AG09309 (cell line): ENCODE results near the gene MYOG.

Source experiments
- DNase-seq: peaks from one replicate; pipeline ENCODE4 v3.0.0-alpha.2; 2010; ENCODE audit warnings: low read depth
- H3K4me3 ChIP-seq: 2 replicates; pipeline ENCODE4 v1.5.1; 2011; ENCODE audit warnings: mild to moderate bottlenecking, low read depth, low read length, moderate library complexity; ENCODE audit not compliant: control insufficient read depth
- TF ChIP-seq, protein P1 (sequence below): IDR thresholded peaks from 2 replicates; pipeline ENCODE4 v1.5.1; 2011; ENCODE audit warnings: mild to moderate bottlenecking, low read depth, low read length, inconsistent platforms; ENCODE audit not compliant: insufficient read depth, control insufficient read depth; ENCODE audit errors: missing control alignments

Gene MYOG

DNA sequence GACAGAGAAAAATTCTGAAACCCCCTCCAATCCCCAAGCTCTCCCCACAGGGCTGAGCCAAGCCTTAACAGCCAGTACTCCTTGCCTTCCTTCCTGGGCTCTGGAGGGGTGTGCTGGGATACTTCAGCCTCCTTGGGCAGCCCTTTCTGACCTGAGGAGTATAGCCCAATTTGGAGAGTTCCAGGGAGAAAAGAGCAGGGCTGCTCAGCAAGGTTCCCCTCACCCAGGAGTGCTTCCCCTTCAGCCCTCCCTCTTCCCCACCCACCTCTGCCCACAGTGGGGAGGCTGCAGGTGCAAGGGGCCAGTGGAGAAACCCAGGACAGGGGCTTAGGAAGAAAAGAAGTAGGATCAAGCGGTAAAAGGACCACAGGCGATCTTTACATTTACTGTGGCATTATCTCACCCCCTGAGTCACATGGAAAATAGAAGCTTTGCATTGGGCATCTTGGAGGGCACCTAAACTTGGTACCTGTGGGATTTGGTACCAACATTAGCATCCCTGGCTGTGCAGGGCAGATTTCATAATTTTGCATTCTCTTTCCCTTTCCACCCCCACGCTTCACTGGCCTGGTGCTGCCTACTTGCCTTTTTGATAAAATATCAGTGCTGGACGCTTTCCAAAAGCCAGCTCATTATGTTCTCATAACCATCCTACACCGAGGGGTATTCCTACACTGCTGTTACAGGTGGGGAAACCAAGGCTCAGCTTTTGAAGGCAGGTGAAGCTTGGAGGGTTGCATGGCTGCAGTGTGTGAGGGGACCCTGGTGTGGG, 38.9 kb upstream of the MYOG start:
- TF ChIP-seq, protein P1, sequence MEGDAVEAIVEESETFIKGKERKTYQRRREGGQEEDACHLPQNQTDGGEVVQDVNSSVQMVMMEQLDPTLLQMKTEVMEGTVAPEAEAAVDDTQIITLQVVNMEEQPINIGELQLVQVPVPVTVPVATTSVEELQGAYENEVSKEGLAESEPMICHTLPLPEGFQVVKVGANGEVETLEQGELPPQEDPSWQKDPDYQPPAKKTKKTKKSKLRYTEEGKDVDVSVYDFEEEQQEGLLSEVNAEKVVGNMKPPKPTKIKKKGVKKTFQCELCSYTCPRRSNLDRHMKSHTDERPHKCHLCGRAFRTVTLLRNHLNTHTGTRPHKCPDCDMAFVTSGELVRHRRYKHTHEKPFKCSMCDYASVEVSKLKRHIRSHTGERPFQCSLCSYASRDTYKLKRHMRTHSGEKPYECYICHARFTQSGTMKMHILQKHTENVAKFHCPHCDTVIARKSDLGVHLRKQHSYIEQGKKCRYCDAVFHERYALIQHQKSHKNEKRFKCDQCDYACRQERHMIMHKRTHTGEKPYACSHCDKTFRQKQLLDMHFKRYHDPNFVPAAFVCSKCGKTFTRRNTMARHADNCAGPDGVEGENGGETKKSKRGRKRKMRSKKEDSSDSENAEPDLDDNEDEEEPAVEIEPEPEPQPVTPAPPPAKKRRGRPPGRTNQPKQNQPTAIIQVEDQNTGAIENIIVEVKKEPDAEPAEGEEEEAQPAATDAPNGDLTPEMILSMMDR: no peak
- no peak overlapping the region for H3K4me3 ChIP-seq
- DNase-seq: no peak

DNA sequence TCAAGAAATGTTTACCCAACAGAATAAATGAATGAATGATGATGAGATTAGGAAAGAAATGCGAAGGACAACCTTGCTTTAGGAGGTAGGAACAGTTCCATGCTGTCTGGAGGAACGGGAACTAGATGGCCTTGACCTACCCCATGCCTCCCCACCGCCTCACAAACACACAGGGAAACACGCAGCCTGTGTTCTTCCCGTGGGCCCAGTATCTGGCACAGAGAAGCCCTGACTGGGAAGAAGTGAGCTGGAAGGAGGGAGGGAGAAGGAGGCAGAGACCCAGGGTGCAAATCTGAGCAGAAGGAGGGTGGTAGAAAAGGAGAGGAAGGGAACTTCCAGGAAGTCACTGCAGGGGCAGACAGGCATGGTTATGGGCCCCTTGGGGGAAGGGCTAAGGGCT, 38.2 kb upstream of the MYOG start:
- no peak overlapping the region for H3K4me3 ChIP-seq
- no peak for DNase-seq
- TF ChIP-seq, protein P1: no peak

DNA sequence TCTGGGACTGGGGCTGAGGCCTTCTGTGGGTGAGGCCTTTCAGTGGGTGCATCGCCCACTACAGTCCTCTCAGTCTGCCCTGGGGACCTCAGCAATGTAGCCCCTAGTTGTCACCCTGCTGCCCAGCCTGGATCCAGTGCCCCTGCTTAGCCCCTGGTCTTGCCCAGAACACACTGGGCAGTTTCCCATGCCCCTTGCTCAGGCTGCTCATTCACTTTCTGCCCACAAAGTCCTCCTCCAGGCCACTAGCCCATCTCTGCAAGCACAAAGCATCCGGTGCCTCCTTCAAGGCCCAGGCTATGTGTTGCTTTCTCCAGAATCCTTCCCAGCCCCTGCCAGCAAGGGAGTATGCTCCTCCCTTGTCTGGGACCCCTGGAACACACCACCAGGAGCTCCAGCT, 36.3 kb upstream of the MYOG start:
- TF ChIP-seq, protein P1: no peak
- H3K4me3 ChIP-seq: no peak overlapping the region
- no peak for DNase-seq

DNA sequence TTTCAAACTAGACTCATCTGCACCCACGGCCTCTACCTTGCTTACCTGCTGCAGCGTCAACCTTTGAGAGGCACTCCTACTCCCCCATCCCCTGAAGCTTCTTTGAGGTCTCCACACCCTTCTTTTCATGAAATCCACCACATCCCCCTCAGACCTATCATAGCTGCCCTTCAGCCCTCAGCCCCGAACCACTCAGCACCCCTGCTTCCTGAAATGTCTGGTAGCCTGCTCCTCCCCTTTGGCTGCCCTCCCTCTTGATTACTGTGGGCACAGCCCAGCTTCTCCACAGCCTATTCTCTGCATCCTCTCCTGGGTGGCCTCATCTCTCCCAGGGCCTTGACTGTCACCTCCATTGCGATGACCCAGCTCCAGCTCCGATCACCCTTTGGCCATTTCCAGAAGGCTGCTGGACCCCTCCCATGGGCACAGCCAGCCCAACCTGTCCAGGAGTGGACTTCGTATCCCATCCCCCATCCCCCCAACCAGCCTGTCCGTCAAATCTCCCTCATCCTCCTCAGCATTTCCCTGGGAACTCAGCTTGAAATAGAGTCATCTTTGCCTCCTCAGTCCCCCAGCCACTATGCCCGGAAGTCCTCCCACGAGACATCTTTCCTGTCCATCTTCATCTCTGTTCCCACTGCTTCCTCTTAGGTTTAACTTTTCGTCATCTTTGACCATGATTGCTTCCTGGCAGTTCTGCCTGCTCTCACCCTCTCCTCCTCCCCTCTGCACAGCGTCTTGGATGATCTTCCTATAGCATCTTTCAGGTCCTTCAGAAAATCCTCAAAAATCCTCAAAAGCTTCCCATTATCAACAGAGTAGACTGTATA, 35.6 kb upstream of the MYOG start:
- TF ChIP-seq, protein P1: no peak
- no peak overlapping the region for H3K4me3 ChIP-seq
- no peak for DNase-seq

DNA sequence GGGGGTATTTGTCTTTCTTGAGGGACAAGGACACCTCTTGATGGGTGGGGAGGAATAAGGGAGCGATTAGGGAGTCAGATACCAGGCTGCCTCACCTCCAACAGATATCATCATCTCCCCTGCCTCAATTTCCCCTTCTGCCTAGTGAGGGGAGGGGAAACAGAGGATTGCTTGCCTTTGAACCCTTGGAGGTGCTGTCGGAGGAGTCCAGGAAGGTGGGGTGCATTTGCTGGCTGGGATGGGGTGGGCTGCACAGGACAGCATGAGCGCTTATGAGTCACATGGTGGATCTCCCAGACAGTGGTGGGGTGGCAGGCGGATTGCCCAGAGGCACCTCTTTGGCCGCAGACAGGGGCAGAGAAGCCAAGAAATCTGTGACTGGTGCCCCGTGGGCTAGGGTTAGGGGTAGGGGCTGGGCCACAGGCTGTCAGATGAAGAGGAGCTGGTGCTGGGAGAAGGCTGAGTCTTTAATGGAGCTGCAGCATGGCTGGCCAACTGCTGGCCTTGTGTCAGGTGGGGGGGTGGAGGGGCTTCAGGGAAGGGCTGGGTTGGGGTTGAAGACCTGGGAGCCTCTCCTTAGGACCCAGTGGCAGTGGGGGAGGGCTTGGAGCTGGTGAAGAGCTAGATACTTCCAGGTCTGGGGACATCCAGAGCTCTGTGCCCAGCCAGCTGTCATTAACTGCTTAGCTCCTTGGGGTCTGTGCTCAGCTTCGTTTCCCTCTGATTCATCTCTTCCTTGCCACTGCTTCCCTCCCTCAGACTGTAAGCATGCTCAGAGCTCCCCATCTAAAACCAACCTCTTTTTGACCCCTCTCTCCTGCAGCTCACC, 34.7 kb upstream of the MYOG start:
- DNase-seq: no peak
- H3K4me3 ChIP-seq: no peak overlapping the region
- TF ChIP-seq, protein P1: no peak

DNA sequence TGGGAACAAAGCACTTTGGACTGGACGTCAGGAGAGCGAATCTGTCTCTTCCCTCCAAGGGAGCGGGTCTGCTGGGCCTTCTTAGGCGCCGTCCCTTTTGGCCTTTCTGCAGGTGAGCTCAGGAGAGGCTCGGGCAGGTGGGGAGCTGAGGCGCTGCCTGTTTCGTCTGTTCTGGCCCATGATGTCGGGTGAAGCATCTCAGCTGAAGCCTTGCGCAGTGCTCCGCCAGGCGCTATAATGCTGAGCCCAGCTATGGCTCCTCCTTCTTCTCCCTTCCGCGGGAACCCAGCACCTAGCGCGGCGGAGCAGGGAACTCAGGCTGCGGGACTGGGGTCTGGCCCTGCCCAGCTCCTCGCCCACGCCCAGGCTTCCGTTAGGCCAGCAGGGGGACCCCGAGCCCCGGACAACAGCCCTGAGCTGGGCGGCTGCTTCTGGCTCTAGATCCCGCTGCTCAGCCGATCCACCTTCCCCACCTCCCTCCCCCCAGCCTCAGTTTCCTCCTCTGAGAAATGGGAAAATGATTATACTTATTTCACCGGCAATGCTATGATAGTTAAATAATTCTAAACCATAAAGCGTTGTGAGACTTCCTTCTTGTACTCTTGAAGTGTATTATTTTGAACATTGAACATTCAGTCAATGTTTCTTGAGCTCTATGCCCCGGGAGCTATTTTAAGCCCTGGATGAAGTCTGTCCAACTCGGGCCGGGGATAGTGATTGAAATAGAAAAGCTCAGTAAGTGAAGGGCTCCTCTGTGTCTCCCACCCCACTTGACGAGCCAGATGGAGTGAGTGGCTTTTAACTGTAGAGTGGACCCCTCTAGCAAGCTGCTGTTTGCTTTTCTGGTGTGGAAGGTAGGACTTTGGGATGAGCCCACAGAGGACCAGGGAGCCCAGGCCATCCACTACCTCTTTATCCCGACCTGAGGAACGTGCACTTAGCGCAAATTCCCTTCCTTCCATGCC, 32.1 kb upstream of the MYOG start:
- H3K4me3 ChIP-seq: no peak overlapping the region
- no peak for DNase-seq
- TF ChIP-seq, protein P1: peak; percentile 91
